HG03064 (cell line): ENCODE measurements around the gene PSME3IP1.
A peak's percentile ranks its signal among the peaks of the same experiment; 100 is the strongest.
"Not testable (repeated sequence)": the region's sequence is repeated elsewhere in the genome, so short reads cannot be mapped to it uniquely, and the experiment has no call there.

Experiments
- ATAC-seq: cut with Tn5 transposase; IDR thresholded peaks from one replicate; pipeline ENCODE4 v1.9.1; 2021; ENCODE audit warnings: low read depth; ENCODE audit not compliant: unreplicated experiment

PSME3IP1 gene

DNA sequence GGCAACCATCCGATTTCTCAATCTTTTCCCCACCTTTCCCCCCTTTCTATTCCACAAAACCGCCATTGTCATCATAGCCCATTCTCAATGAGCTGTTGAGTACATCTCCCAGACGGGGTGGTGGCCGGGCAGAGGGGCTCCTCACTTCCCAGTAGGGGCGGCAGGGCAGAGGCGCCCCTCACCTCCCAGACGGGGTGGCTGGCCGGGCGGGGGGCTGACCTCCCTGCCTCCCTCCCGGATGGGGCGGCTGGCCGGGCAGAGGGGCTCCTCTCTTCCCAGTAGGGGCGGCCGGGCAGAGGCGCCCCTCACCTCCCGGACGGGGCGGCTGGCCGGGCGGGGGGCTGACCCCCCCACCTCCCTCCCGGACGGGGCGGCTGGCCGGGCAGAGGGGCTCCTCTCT is 14.5 kb upstream of the PSME3IP1 start:
- ATAC-seq = not testable (repeated sequence)

DNA sequence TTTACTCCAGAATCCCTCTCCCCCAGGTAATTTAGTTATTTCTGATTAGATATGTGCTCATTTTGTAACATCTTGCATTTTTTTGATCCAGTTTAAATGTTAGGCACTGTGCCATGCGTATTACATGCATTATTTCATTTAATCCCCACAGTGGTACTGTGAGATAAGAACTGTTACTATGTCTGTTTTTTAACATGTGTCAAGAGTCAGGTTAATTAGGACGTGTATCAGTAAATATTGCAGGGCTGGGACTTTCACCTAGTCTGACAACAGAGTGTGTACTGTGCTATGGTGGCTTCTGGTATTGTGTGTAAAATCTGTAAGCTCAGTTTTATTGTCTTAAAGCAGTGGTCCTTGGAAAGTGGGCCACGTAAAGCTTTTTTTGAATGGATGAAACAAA is 10.9 kb upstream of the PSME3IP1 start:
- ATAC-seq = no peak

DNA sequence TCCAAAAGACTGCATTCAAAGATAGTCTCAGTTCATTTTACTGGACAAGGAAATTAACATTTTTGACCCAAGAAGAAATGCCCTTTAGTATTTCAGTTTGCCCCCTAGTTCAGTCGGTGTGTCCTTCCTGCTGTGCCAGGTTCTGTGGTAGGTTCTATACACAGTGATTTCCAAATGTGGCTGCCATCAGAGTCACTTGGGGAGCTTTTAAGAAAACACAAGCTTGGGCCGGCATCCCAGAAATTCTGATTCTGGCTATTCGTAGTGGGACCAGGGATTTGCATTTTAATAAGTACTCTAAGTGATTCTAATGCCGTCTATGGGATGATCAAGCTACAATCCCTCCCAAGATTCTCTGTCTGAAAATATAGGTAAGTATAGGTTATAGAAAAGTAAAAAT is 10.4 kb upstream of the PSME3IP1 start:
- no peak for ATAC-seq

DNA sequence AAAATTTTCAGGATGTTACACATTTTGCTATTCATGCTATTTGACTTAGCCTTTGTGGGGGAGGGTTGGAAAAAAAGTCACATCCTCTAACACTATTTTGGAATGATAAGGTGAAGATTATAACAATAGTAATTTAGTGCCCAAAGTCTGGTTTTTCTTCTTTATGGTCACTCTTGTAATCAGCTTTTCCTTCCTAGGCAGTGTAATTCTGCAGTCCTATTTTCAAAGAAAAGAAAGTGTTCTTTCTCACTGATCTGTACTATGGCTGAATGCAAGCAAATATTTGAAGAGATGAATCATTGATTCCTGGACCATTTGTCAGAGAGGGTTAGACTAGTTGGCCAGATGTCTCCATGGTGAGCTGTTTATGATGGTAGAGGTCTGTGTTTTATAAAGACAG is 8.7 kb upstream of the PSME3IP1 start:
- ATAC-seq = no peak

DNA sequence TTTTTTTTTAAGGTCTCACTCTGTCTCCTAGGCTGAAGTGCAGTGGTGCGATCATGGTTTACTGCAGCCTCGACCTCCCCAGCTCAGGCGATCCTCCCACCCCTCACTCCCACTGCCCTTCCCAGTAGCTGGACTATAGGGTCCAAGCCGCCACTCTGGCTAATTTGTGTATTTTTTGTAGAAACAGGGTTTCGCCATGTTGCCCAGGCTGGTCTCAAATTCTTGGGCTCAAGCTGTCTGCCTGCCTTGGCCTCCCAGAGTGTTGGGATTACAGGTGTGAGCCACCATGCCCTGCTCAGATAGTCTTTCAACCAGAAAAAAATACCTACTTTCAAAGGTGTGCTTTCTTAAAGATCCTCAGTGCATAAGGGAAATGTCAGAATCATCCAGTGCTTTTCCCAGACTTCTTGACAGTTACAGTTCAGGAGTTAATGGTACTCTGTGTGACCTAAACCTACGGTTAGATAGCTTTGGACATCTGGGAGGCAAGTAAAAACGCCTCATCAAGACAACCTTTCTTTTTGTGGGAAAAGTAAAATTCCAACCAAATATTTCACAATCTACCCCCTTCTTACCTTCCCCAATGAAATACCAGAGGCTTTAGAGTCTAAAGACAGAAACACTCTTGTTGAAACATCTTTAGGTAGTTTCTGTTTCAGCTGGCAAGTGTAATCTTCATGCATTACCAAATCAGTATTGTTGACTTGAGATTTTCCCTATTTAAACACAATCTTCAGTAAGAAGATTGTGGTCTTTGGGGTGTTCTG is 7.1 kb upstream of the PSME3IP1 start:
- no peak for ATAC-seq

DNA sequence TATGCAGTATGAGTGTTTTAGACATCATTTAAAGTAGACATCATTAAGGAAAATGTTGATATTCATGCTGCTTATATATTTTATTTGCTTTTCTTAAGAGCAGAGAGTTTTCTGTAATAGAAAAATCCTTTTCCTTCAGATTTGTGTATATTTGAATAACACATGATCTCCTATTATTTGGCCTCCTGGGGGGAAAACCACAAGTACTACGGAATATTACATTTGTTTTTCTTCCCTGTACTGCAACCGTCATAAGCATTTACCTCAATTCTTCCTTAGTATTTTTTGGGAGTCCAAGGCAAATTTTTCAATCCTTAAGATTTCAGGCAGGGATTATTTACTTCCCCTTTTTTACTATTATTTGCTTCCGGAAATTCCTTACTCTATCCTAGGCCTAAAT is 6.3 kb upstream of the PSME3IP1 start:
- ATAC-seq = no peak

DNA sequence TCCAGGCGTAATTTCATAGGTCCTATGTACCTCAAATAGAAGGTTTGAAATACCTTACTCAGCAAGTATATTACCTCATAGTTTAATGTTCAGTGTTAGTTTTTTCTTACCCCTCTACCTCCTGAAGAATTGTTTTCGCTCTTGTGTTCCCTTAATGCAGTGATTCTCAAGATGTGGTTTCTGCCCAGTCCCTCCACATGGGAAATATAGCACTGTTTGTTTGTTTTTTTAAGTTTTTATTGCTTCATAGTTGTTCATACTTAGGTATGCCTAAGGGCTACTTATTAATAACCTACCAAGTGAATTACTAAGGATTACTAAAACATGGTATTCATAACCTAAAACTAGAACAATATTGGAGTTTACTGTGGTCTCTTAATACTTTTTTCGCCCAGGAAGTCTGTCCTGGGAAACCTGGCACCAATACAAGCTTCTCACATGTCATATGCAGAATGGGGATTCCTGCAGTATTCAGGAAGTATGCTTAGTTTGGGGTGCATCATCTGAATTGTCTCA is 5.3 kb upstream of the PSME3IP1 start:
- no peak for ATAC-seq

DNA sequence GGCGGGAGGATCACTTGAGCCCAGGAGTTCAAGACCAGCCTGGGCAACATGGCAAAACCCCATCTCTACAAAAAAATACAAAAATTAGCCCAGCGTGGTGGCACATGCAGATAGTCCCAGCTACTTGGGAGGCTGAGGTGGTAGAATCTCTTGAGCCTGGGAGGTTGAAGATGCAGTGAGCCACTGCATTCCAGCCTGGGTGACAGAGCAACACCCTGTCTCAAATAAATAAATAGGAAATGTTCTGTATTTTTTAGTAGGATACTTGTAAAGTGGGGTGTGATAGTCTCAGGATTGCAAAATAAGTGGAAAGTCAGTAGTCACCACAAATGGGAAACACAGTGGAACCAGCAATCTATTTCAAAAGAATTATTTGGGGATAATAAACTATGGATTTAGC is 4.3 kb upstream of the PSME3IP1 start:
- ATAC-seq = no peak

DNA sequence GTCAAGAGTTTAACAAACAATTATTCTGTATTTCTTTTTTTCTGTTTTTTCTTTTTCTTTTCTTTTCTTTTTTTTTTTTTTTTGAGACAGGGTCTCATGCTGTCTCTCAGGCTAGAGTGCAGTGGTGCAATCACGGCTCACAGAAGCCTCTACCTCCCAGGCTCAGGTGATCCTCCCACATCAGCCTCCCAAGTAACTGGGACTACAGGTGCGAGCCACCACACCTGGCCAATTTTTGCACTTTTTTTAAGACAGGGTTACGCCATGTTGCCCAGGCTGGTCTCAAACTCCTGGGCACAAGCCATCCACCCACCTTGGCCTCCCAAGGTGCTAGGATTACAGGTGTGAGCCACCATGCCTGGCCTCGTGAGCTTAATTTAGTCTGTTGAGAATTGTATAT is 3.7 kb upstream of the PSME3IP1 start:
- ATAC-seq = not testable (repeated sequence)

DNA sequence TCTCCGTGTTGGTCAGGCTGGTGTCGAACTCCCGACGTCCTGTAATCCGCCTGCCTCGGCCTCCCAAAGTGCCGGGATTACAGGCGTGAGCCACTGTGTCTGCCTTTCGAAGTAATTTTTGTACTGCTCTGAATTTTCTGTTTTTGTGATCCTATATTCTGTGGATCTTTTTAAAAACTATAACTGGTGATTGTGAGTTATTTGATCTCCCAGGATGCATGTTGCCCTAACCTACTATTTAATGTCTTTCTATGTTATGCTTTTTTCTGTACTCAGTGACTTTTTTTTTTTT is 2.8 kb upstream of the PSME3IP1 start:
- no peak for ATAC-seq

DNA sequence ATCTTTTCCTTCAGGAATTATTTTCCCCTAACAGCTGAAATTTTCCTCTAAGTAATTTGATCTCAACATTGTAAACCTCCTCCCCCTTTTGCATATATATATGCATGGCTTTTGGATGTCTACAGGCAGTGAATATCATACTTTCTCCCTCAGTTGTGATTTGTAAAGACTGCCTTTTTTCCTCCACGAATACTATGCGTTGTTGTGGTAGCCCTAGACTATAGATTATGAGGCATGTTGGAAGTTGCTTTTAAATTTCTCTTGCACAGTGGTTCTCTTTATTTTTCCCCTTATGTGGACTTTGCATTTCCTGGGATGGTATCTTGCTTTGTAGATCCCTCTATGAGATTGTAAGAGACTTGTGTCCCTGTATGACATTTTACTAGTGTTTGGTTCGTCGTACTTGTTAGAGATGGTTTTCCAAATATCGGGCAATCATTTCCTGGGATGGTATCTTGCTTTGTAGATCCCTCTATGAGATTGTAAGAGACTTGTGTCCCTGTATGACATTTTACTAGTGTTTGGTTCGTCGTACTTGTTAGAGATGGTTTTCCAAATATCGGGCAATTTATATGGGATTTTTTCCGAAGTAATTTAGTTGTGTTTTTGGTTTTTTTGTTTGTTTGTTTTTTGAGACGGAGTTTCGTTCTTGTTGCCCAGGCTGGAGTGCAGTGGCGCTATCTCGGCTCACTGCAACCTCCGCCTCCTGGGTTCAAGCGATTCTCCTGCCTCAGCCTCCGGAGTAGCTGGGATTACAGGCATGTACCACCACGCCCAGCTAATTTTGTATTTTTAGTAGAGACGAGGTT is 2.3 kb upstream of the PSME3IP1 start:
- not testable (repeated sequence) for ATAC-seq

DNA sequence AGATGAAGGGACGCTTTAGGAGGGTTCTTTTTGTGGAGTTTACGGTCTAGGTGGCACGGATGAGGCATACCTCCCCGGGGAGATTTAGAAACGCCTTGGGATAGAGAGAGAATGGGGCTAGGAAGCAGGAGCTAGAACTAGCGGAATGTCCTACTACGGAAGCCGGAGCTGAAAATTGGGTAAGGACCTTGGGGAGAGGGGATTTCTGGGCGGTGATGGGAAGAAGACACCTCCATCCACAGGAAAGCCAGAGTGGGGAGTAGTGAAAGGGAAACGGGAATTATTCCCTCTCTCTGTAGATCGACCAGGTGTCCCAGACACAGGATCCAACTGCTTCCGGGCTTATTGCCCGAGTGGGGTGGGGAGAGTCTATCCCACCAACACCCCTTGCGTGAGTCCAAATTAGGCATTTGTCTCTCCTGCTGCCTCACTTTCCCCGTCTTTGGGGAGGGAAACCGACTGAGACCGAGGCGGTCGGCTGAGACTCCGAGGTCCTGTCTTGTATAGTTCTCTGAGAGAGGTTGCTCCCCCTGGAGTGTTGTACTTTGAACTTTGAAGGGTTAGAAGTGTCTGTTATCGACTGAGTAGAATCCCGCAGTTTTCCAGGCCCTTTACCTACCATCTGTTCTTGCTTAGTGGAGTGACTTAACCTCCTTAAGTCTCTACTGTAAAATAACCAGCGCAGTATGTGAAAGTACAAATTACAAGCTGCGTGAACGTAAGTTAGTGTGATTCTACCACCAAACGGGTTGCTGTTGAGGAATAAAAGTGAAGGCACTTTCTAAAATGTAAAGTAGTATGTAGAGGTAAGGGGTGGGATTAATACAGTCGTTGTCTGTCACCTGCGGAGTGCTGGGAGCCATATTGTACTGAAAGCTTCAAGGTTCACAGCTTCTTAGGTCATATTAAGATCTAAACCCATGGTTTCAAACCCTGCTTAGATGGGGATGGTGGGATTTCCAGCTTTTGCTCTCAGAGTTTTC is 1.3 kb upstream of the PSME3IP1 start:
- no peak for ATAC-seq

DNA sequence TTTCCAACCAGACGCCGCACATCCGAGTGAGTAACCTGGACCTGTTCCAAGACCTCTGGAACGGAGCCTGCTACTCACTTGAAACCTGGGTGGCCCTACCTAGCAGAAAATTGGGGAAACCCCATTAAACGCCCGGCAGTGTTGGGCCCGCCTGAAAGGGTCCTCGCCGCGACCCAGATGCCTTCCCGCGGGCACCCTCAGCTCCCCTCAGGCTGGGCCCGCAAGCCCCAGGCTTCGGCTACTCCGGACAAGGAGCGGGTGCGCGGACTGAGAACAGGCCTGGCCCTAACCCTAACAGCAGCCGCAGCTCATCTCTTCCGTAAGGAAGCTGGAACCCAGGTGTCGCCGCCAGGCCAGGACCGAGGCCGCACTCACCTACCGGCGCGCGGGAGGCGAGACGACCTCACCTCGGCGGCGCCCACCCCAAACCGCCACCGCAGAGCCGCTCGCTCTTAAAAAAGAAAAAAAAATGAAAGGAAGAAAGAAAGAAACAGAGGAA is 344 bp downstream of the PSME3IP1 start:
- ATAC-seq = peak; percentile 31

DNA sequence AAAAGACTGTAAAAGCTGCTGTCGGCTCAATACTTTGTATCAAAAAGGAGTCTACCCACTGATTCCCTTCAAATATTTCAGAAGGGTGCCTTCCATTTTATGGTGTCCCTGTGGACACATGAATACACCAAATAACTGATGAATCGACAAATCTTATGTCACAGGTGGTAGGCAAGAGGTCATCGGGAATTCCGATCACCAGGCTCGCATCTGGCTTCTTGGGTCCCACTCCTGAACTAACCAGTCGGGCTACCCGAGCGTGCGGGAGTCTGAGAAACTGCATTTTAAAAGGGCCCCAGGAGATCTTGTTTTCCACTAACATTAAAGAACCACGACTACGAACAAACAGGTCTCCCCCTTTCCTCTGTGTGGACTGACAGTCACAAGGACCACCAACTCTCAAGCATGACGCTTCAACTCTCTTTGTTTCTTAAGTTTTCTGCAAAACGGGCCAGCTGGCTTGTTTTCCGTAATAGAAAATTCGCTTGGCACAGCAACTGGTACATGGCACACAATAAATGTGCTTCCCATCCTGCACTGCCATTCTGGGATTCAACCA is 873 bp downstream of the PSME3IP1 start:
- no peak for ATAC-seq

DNA sequence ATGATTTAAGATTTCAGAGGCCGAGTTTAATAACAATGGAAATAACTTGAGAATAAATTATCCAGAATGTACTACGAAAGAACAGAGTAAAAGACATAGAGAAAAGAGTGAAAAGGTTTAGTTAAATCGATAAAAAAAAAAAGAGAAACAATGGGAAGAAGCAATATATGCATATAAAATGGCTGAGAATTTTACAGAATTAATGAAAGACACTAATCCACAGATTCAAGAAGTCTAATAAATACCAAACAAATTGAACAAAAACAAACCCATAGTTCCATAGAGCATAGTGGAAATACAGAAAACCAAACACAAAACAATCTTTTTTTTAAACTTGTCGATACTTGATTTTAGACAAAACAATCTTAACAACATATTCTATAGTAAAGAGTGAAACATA is 1.7 kb downstream of the PSME3IP1 start:
- no peak for ATAC-seq

DNA sequence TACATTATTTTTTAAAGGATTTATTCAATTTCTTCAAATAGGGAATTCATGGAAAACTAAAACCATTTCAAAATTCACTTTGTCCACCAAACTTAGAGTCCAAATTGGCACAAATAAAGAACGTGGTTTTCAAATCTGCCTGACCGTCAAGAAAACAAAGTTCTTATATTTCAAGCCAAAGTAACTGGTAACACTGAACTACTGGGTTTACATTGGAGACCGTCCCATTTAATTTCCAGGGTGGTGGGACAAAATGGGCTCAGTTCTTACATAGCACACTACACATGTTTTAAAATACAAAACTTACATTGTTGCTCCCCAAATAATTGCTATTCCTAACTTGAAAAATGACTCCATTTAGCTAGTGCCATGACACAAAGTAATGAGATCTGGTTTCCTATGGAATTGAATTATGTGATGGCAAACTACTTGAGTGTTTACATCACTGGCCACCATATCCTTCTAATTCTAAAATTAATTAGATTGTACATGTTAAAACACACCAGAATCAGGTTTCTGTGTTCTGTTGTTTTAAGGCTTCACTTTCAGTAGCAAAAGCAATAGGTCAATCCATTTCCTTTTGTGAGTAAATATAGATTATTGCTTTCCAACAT is 6.5 kb downstream of the PSME3IP1 start:
- ATAC-seq = no peak

DNA sequence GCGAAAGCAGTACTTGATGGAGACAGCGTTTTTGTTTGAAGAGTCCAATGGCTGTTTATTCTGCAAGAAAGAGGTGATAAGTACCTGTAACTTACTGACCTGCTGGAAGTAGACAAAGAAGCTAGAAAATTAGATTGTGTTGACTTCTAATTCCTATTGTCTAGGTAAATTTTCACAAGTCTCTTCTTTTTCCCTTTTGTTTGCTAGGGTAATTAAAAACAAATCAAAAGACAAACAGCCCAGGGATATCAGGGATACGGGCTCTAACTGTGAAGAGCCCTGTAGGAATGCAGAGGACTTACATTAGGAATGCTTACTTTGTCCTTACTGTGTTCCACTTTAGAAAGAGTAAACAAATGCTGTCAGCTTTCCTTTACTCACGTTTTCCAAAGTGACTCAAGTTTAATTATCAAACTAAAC is 7.0 kb downstream of the PSME3IP1 start:
- no peak for ATAC-seq

DNA sequence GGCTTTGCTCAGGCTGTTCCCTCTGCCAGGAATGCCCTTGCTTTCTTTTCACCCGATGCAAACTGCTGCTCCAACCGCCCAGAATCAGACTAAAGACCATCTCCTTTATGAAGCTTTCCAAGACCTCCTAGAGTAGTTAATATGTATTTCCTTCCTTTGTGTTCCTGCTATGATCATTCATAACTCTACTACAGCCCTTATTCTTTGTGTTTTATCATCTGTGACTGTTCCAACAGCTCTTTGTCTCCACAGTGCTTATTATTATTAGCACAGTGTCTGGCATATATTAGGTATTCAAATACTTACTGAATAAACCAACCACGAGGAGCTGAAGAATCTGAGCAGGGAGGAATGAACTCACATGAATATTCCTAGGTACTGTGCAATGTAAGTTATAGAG is 7.6 kb downstream of the PSME3IP1 start:
- no peak for ATAC-seq

DNA sequence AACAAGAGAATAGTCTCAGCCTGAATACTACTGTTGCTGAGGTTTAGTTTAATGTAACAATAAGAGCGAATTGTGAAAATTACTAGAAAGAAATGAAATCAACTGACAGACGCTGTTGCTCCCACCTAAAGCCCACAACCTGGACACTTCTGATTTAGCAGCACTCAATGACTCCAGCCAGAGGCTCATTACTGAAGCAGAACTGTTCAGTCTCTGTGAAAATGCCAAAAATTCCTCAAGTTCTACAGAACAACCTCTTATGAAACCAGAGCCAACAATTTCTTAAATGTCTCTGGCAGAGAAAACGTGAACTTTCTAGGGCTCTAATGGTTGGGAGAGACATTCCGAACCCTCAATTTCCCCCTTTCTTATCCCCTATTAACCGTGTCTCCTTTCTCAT is 9.9 kb downstream of the PSME3IP1 start:
- ATAC-seq = no peak

DNA sequence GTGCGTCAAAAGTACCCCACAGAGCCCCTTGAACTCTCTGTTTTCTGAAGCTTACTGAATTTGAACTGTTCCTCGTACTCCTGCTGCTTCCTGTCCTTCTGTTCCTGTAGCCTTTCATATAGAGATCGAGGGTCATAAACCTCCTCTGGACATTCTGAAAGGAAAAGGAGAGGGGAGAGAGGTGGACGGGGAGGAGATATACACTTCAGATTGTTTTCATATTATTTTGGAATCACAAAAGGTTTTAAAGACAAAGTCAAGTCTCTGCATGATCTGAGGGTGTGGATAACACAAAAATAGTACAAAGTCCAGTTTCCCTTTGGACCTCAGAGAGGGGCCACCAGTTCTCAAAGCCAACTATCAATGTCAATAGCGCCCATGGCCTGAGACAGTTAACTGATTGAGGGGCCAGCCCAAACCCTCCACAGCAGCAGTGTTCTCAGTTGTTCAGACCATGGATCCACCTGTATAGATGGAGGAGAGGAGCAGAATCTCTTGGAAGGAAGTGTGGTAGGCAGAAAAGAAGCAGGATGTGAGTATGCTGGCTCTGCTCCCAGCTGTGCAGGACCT is 13.0 kb downstream of the PSME3IP1 start:
- ATAC-seq = no peak
